NT2/D1 (cell line): ENCODE measurements around the gene CFHR2.
"Not testable (repeated sequence)": the region's sequence is repeated elsewhere in the genome, so short reads cannot be mapped to it uniquely, and the experiment has no call there.

Experiments used
- DNase-seq: peaks from one replicate; pipeline ENCODE4 v3.0.0-alpha.2; 2011; ENCODE audit warnings: low read depth, low spot score
- H3K27me3 ChIP-seq: 2 replicates; pipeline ENCODE4 v1.6.0; 2011; ENCODE audit warnings: mild to moderate bottlenecking; ENCODE audit not compliant: insufficient read length, insufficient read depth
- H3K36me3 ChIP-seq: 2 replicates; pipeline ENCODE4 v1.6.1; 2011; ENCODE audit warnings: mild to moderate bottlenecking, low read length, mixed read lengths; ENCODE audit not compliant: insufficient read depth, insufficient read length
- H3K4me1 ChIP-seq: 2 replicates; pipeline ENCODE4 v1.5.1; 2011; ENCODE audit not compliant: insufficient read depth, insufficient read length
- H3K4me3 ChIP-seq: 2 replicates; pipeline ENCODE4 v1.5.1; 2011; ENCODE audit warnings: low read depth; ENCODE audit not compliant: insufficient read length
- H3K9ac ChIP-seq: 2 replicates; pipeline ENCODE4 v1.6.0; 2011; ENCODE audit warnings: low read depth; ENCODE audit not compliant: insufficient read length
- H3K9me3 ChIP-seq: 2 replicates; pipeline ENCODE4 v1.5.1; 2011; ENCODE audit warnings: mild to moderate bottlenecking, low read length; ENCODE audit not compliant: insufficient read depth
- SUZ12 ChIP-seq: IDR thresholded peaks from 2 replicates; pipeline ENCODE4 v1.6.1; 2011; ENCODE audit not compliant: insufficient read length, insufficient read depth; ENCODE audit errors: extremely low read depth
- YY1 ChIP-seq: IDR thresholded peaks from 2 replicates; pipeline ENCODE4 v1.6.1; 2011; ENCODE audit not compliant: insufficient read length, insufficient read depth
- ZNF274 ChIP-seq: IDR thresholded peaks from 2 replicates; pipeline ENCODE4 v1.6.1; 2011; ENCODE audit warnings: mild to moderate bottlenecking, low read depth, low read length

The CFHR2 gene

DNA sequence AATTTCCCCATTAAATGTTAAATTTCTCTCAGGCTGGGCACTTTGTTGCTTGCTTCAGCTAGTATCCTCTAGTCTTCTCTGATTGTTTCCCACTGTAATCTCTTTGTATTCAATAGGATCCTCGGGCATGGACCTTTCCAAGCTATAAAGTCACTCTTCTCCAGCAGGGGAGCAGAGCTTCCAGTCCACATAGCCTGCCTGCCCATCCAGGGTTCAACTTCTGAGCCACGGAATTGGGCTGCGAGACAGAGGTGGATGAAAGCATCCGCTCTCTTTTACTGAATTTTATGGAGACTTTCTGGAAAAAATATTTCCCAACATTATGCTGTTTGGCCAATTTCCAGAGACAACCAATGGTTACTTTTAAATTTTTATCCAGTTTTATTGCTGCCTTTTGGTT is 32.7 kb downstream of the CFHR2 start:
- Histone ChIP-seq H3K4me3 (no peak overlapping the region), H3K27me3 (no peaks in the 10 kb centered on the region), H3K36me3 (no peaks in the 10 kb centered on the region), H3K4me1 (no peaks in the 10 kb centered on the region), H3K9ac (no peak overlapping the region), H3K9me3 (no peaks in the 10 kb centered on the region)
- no peak for DNase-seq
- TF ChIP-seq YY1 (no peak), SUZ12 (no peak), ZNF274 (no peak)

DNA sequence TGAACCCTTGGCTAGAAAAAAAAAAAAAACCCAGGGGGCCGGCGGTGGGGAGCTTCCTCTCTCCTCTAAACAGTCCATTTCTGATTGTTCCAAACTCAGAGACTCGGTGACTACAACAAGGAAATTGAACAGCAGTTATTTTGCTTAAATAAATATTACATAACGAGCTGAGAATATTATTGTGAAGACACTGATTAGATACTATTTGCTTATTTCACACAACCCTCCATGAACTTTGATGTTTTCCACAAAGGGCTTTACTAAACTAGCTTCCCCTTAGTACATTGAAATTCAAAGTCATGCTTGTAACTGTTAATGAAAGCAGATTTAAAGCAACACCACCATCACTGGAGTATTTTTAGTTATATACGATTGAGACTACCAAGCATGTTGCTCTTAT is 33.7 kb downstream of the CFHR2 start, which contains the start of gene CFHR5:
Gene CFHR5, plus strand, starts transcription at position 279 of the 400 bp plus-strand sequence. Its CDS starts 109 bp downstream, at position 388.
- no peak for DNase-seq
- Histone ChIP-seq H3K9me3 (no peaks in the 10 kb centered on the region), H3K4me3 (no peak within 1 kb of the TSS), H3K9ac (no peak within 1 kb of the TSS), H3K27me3 (no peaks in the 10 kb centered on the region), H3K4me1 (no peaks in the 10 kb centered on the region), H3K36me3 (no peaks in the 10 kb centered on the region)
- TF ChIP-seq ZNF274 (no peak), SUZ12 (no peak)

DNA sequence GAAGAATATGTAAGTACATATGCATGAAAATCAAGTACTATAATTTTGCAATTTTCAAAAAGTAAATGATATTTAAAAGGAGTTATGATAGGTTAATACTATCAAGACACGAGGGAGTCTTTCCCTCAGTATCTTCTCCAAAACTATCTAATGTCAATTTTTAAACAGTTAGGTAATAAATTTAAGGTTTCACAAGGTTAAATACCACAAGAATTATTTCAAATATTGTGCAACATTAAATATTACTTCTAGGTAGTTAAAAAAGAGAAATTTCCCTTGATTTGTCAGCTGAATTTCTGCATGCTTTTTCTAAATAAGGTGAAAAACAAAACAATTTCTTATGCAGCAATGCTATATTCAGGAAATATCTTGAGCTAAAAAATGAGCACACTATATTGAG is 37.3 kb downstream of the CFHR2 start:
- no peak for TF ChIP-seq SUZ12
- no peak for TF ChIP-seq YY1
- TF ChIP-seq ZNF274: no peak
- no peak for DNase-seq

DNA sequence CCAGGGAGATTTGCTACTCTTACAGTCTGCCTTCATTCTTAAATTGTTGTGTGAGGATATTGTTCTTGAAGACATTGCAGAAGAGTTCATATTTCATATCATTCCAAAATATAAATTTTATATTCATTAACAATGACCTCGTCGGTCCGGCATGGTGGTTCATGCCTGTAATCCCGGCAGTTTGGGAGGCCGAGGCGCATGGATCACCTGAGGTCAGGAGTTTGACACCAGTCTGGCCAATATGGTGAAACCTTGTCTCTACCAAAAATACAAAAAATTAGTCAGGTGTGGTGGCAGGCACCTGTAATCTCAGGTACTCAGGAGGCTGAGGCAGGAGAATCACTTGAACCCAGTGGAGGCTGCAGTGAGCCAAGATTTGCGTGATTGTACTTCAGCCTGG is 38.7 kb downstream of the CFHR2 start:
- H3K36me3 ChIP-seq, H3K9me3 ChIP-seq, H3K27me3 ChIP-seq, H3K4me3 ChIP-seq, DNase-seq, H3K4me1 ChIP-seq, H3K9ac ChIP-seq: not testable (repeated sequence)

More for the DNA sequence above, 37.3 kb downstream of the CFHR2 start:
- H3K36me3 ChIP-seq: no peaks in the 10 kb centered on the region
- H3K4me3 ChIP-seq: no peak overlapping the region
- H3K4me1 ChIP-seq: no peaks in the 10 kb centered on the region
- H3K9ac ChIP-seq: no peak overlapping the region
- no peaks in the 10 kb centered on the region for H3K9me3 ChIP-seq
- no peaks in the 10 kb centered on the region for H3K27me3 ChIP-seq

DNA sequence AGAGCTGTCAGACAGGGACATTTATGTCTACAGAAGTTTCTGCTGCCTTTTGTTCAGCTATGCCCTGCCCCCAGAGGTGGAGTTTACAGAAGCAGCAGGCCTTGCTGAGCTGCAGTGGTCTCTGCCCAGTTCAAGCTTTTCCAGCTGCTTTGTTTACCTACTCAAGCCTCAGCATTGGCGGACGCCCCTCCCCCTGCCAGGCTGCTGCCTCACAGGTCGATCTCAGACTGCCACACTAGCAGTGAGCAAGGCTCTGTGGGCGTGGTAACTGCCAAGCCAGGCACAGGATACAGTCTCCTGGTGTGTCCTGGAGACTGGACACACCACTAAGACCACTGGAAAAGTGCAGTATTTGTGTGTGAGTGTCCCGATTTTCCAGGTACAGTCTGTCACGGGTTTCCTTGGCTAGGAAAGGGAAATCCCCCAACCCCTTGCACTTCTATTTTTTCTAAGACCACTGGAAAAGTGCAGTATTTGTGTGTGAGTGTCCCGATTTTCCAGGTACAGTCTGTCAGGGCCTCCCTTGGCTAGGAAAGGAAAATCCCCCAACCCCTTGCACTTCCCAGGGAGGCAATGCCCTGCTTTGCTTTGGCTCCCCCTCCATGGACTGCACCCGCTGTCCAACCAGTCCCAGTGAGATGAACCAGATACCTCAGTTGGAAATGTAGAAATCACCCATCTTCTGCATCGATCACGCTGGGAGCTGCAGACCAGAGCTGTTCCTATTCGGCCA is 48.5 kb downstream of the CFHR2 start:
- DNase-seq: peak; percentile 72
- H3K9me3 ChIP-seq, H3K4me1 ChIP-seq, H3K36me3 ChIP-seq, H3K4me3 ChIP-seq, H3K27me3 ChIP-seq: not testable (repeated sequence)
- H3K9ac ChIP-seq: peak overlapping the region; percentile 36

DNA sequence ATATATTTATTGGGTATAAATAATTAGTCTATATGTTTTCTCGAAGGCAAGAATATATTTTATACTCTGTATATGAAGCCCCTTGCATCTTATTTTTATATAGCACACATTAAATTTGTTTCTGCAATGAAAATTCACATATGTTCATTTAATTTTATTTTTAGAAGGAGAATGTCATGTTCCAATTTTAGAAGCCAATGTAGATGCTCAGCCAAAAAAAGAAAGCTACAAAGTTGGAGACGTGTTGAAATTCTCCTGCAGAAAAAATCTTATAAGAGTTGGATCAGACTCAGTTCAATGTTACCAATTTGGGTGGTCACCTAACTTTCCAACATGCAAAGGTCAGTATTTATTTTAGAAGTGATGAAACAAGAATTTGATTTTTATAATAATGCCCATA is 50.4 kb downstream of the CFHR2 start:
- H3K27me3 ChIP-seq: no peaks in the 10 kb centered on the region
- no peak overlapping the region for H3K9ac ChIP-seq
- no peak overlapping the region for H3K4me3 ChIP-seq
- TF ChIP-seq SUZ12 (no peak), ZNF274 (no peak), YY1 (no peak)
- no peak for DNase-seq
- no peaks in the 10 kb centered on the region for H3K9me3 ChIP-seq
- no peaks in the 10 kb centered on the region for H3K36me3 ChIP-seq
- peaks cover 4% of the 10 kb centered on the region for H3K4me1 ChIP-seq

DNA sequence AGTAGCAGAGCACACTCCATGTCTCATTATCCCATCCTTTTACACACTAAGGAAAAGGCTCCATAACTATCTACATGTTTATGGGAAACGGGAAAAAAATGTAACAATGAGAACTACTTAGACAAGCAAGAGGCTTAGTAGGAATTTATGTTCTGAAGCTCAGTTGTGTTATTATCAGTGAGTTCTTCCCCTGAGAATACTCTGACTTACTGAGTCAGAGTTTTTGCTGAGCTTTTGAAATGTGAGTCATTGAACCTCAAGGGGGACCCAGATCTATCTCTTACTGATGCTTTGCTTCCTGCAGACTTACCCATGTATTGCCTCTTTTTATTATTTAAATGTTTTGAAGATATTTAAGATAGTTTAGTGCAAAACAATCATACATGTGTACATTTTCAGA is 53.9 kb downstream of the CFHR2 start:
- Histone ChIP-seq H3K36me3 (no peaks in the 10 kb centered on the region), H3K9me3 (no peaks in the 10 kb centered on the region), H3K27me3 (no peaks in the 10 kb centered on the region), H3K4me3 (no peak overlapping the region), H3K9ac (no peak overlapping the region), H3K4me1 (no peaks in the 10 kb centered on the region)
- no peak for DNase-seq
- TF ChIP-seq YY1 (no peak), SUZ12 (no peak), ZNF274 (no peak)

- TF ChIP-seq ZNF274 (no peak), YY1 (no peak), SUZ12 (no peak)
- no peak overlapping the region for H3K4me3 ChIP-seq
- DNase-seq: no peak
- H3K9me3 ChIP-seq: 0 out of 2 replicates have a peak, but pooled peaks cover 6% of the 10 kb centered on the region
- H3K36me3 ChIP-seq: no peaks in the 10 kb centered on the region
- no peak overlapping the region for H3K9ac ChIP-seq
- no peaks in the 10 kb centered on the region for H3K4me1 ChIP-seq
- H3K27me3 ChIP-seq: no peaks in the 10 kb centered on the region
Measured at GRCh38 chr1:197001828-197002227, 58.3 kb downstream of the CFHR2 start.
